Upper lobe of left lung (tissue), 4 donors: ENCODE measurements around the gene LRP8.

Source experiments
- CTCF ChIP-seq, 6 experiments: fragments of 450-650 bp in 4 of 6; fragments of 200-600 bp in 2 of 6; sonication (generic) in 2 of 6; IDR thresholded peaks; one replicate each; pipeline ENCODE4 v1.5.1; 2016 to 2019; ENCODE audit warnings: antibody characterized with exemption in 6 of 6
- EP300 ChIP-seq, 4 donors: sonication (generic); formaldehyde crosslinking; IDR thresholded peaks; one replicate each; pipeline ENCODE4 v1.5.1; 2017; ENCODE audit warnings: antibody characterized with exemption in 4 of 4, control low read depth in 2 of 4
- POLR2A ChIP-seq, 4 donors: fragments of 450-650 bp; IDR thresholded peaks; one replicate each; pipeline ENCODE4 v1.5.1; 2016 to 2017; ENCODE audit warnings: antibody characterized with exemption in 4 of 4, mild to moderate bottlenecking in 2 of 4
- POLR2AphosphoS5 ChIP-seq, 2 donors: sonication (generic); formaldehyde crosslinking; IDR thresholded peaks; one replicate each; pipeline ENCODE4 v1.5.1; 2017; ENCODE audit warnings: antibody characterized with exemption in 2 of 2

GRCh38 chr1:53371121-53371666, 43.3 kb upstream of the LRP8 start:
- TF ChIP-seq POLR2A (IDR thresholded peaks at IDR 0.05), result no peak
- TF ChIP-seq CTCF (IDR thresholded peaks at IDR 0.05), result no peak
- TF ChIP-seq EP300 (IDR thresholded peaks at IDR 0.05), result no peak
- no peak for TF ChIP-seq POLR2AphosphoS5 (IDR thresholded peaks at IDR 0.05)
